ENCODE measurements around the gene TBL2. TPM values are rescaled to one million over a fixed set of nuclear protein-coding genes. Genes with fewer than 3 reads are reported as not detected.
"Not testable (repeated sequence)": the region's sequence is repeated elsewhere in the genome, so short reads cannot be mapped to it uniquely, and the experiment has no call there.

The TBL2 gene
- total and polyA plus RNA-seq, 10 of the 15 experiments (the other 5 are each of a cell fraction or from before 2014, with no cell fraction given): 1.1 to 49.7 (median 26.7) TPM

DNA sequence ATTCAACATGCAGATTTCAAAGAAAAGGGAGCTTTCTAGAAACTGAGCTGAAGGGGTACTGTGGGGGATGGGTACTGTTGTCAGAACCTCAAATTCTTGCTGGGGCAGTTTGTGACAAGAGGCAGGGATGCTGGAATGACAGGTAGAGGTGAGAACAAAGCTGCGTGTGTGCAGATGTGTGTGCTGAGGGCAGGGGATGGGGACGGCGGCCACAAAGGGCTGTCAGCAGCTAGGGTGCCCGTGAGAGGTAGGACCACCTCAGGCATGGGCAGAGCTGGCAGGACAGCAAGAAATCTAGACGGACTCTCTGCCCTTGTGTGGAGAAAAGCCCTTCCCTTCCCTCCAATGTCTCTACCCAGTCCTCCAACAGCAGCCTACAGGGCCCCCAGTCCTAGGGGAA is 41.9 kb downstream of the TBL2 start (continued):
- no peak for TF ChIP-seq TARDBP (IDR thresholded peaks at IDR 0.05; ENCODE audit: borderline replicate concordance)

DNA sequence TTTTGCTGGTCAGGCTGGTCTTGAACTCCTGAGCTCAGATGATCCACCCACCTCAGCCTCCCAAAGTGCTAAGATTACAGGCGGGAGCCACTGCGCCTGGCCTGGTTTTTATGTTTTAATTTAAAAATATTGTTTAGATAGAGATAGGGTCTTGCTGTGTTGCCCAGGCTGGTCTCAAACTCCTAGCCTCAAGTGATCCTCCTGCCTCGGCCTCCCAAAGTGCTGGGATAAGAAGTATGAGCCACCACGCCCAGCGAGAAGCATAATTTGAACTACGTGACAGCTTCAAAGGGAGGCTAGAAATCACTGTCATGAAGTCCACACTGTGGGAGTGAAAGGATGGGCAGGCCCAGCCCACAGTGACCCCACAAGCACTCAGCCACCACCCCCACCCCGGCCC is 42.5 kb downstream of the TBL2 start:
- H3K27me3 ChIP-seq (replicated peaks in 1 of 2; ENCODE audit: control insufficient read depth in 2 of 2, insufficient read depth in 2 of 2, low read length in 1 of 2); H4K20me1 ChIP-seq (ENCODE audit: control insufficient read depth, insufficient read depth); H3K4me2 ChIP-seq (ENCODE audit: control insufficient read depth, insufficient read depth); intact Hi-C loops (cut with micrococcal nuclease; ENCODE audit: unreplicated experiment); DNase-seq (ENCODE audit: low read depth, low spot score); FAIRE-seq; H2AFZ ChIP-seq (ENCODE audit: control insufficient read depth, low read depth, low read length); H3K4me1 ChIP-seq (ENCODE audit: control insufficient read depth, insufficient read depth, low read length); CTCF ChIA-PET; H3K27ac ChIP-seq (ENCODE audit: control insufficient read depth, insufficient read depth); H3K79me2 ChIP-seq (ENCODE audit: control insufficient read depth, insufficient read depth, low read length); H3K4me3 ChIP-seq; H3K9me3 ChIP-seq (replicated peaks; ENCODE audit: control insufficient read depth, insufficient read depth, low read length); ATAC-seq; in situ Hi-C loops (cut with MboI); BruUV-seq (replicated peaks); H3K9ac ChIP-seq (ENCODE audit: control insufficient read depth, insufficient read depth, low read length): not testable (repeated sequence)
- ChIA-PET RAD21 (ENCODE audit: unreplicated experiment) (interaction anchor here (0.6 kb wide), 1 partner anchor 9 kb away, joined by 4 read pairs; no protein-coding TSS in a partner anchor), SMC1A (ENCODE audit: uncharacterized antibody, unreplicated experiment) (interaction anchor here (1.0 kb wide), 1 partner anchor 13 kb away, joined by 3 read pairs; no protein-coding TSS in a partner anchor), POLR2A (interaction anchor here (0.9 kb wide), 1 partner anchor 20 kb away, joined by 4 read pairs; no protein-coding TSS in a partner anchor)
- 93% methylated on average over 7 of the region's 7 CpGs for WGBS (ENCODE audit: insufficient coverage, insufficient replicate concordance, low lambda C conversion rate, missing lambda C conversion rate)
- peaks cover 21 to 22% of the 10 kb centered on the region in 2 experiments for H3K36me3 ChIP-seq (ENCODE audit: control insufficient read depth in 2 of 2, insufficient read depth in 2 of 2, low read length in 1 of 2)

DNA sequence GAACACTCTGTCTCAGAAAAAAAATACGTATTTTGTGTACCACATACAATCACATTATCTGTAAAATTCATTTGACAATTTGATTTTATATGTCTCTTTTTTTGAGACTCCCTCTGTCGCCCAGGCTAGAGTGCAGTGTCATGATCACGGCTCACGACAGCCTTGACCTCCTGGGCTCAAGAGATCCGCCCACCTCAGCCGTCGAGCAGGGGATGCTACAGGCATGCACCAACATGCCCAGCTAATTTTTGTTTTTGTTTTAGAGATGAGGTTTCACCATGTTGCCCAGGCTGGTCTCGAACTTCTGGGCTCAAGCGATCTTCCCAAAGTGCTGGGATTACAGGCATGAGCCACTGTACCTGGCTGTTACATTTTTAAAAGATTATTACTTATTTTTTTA is 44.6 kb downstream of the TBL2 start:
- H4K20me1 ChIP-seq (ENCODE audit: control insufficient read depth, insufficient read depth): no peaks in the 10 kb centered on the region
- no peak overlapping the region for H3K27ac ChIP-seq (ENCODE audit: control insufficient read depth, insufficient read depth)
- H3K9ac ChIP-seq (ENCODE audit: control insufficient read depth, insufficient read depth, low read length): no peak overlapping the region
- H3K79me2 ChIP-seq (ENCODE audit: control insufficient read depth, insufficient read depth, low read length): no peaks in the 10 kb centered on the region
- RAD21 ChIA-PET (ENCODE audit: unreplicated experiment): no interaction called here
- H3K27me3 ChIP-seq (replicated peaks in 1 of 2; ENCODE audit: control insufficient read depth in 2 of 2, insufficient read depth in 2 of 2, low read length in 1 of 2): no peaks in the 10 kb centered on the region
- DNase-seq (ENCODE audit: low read depth, low spot score) (no peak), ATAC-seq (no peak), FAIRE-seq (peak; percentile 100)
- H3K9me3 ChIP-seq (replicated peaks; ENCODE audit: control insufficient read depth, insufficient read depth, low read length): no peaks in the 10 kb centered on the region
- POLR2A ChIA-PET: no interaction called here
- H3K36me3 ChIP-seq (ENCODE audit: control insufficient read depth in 2 of 2, insufficient read depth in 2 of 2, low read length in 1 of 2): peaks cover 15% of the 10 kb centered on the region in 2 experiments
- H3K4me1 ChIP-seq (ENCODE audit: control insufficient read depth, insufficient read depth, low read length): no peaks in the 10 kb centered on the region
- in situ Hi-C loops (cut with MboI) (no loop called here), intact Hi-C loops (cut with micrococcal nuclease; ENCODE audit: unreplicated experiment) (no loop called here)
- CTCF ChIA-PET: interaction anchor here (0.6 kb wide), 1 partner anchor 103 kb away, joined by 4 read pairs; no protein-coding TSS in a partner anchor
- H3K4me2 ChIP-seq (ENCODE audit: control insufficient read depth, insufficient read depth): no peak overlapping the region
- H3K4me3 ChIP-seq: no peak overlapping the region
- BruUV-seq (replicated peaks): no TSS peak
- WGBS (ENCODE audit: insufficient coverage, insufficient replicate concordance, low lambda C conversion rate, missing lambda C conversion rate): 100% methylated on average over 9 of the region's 9 CpGs
- H2AFZ ChIP-seq (ENCODE audit: control insufficient read depth, low read depth, low read length): no peak overlapping the region
- SMC1A ChIA-PET (ENCODE audit: uncharacterized antibody, unreplicated experiment): no interaction called here
- no peak for TF ChIP-seq MYC (IDR thresholded peaks at IDR 0.05; ENCODE audit: insufficient read depth, insufficient read length, insufficient replicate concordance, low read length, severe bottlenecking)
- TF ChIP-seq, protein P1, sequence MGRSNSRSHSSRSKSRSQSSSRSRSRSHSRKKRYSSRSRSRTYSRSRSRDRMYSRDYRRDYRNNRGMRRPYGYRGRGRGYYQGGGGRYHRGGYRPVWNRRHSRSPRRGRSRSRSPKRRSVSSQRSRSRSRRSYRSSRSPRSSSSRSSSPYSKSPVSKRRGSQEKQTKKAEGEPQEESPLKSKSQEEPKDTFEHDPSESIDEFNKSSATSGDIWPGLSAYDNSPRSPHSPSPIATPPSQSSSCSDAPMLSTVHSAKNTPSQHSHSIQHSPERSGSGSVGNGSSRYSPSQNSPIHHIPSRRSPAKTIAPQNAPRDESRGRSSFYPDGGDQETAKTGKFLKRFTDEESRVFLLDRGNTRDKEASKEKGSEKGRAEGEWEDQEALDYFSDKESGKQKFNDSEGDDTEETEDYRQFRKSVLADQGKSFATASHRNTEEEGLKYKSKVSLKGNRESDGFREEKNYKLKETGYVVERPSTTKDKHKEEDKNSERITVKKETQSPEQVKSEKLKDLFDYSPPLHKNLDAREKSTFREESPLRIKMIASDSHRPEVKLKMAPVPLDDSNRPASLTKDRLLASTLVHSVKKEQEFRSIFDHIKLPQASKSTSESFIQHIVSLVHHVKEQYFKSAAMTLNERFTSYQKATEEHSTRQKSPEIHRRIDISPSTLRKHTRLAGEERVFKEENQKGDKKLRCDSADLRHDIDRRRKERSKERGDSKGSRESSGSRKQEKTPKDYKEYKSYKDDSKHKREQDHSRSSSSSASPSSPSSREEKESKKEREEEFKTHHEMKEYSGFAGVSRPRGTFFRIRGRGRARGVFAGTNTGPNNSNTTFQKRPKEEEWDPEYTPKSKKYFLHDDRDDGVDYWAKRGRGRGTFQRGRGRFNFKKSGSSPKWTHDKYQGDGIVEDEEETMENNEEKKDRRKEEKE (IDR thresholded peaks at IDR 0.05): no peak
- TF ChIP-seq CHD4 (IDR thresholded peaks at IDR 0.05): no peak
- TF ChIP-seq, protein P2, sequence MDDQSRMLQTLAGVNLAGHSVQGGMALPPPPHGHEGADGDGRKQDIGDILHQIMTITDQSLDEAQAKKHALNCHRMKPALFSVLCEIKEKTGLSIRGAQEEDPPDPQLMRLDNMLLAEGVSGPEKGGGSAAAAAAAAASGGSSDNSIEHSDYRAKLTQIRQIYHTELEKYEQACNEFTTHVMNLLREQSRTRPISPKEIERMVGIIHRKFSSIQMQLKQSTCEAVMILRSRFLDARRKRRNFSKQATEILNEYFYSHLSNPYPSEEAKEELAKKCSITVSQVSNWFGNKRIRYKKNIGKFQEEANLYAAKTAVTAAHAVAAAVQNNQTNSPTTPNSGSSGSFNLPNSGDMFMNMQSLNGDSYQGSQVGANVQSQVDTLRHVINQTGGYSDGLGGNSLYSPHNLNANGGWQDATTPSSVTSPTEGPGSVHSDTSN (IDR thresholded peaks at IDR 0.05; ENCODE audit: insufficient replicate concordance, low read depth, low read length): no peak
- TF ChIP-seq, protein P3, sequence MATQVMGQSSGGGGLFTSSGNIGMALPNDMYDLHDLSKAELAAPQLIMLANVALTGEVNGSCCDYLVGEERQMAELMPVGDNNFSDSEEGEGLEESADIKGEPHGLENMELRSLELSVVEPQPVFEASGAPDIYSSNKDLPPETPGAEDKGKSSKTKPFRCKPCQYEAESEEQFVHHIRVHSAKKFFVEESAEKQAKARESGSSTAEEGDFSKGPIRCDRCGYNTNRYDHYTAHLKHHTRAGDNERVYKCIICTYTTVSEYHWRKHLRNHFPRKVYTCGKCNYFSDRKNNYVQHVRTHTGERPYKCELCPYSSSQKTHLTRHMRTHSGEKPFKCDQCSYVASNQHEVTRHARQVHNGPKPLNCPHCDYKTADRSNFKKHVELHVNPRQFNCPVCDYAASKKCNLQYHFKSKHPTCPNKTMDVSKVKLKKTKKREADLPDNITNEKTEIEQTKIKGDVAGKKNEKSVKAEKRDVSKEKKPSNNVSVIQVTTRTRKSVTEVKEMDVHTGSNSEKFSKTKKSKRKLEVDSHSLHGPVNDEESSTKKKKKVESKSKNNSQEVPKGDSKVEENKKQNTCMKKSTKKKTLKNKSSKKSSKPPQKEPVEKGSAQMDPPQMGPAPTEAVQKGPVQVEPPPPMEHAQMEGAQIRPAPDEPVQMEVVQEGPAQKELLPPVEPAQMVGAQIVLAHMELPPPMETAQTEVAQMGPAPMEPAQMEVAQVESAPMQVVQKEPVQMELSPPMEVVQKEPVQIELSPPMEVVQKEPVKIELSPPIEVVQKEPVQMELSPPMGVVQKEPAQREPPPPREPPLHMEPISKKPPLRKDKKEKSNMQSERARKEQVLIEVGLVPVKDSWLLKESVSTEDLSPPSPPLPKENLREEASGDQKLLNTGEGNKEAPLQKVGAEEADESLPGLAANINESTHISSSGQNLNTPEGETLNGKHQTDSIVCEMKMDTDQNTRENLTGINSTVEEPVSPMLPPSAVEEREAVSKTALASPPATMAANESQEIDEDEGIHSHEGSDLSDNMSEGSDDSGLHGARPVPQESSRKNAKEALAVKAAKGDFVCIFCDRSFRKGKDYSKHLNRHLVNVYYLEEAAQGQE (IDR thresholded peaks at IDR 0.05; ENCODE audit: low read depth, low read length): no peak
- TF ChIP-seq ZNF384 (IDR thresholded peaks at IDR 0.05; ENCODE audit: borderline replicate concordance, low read depth, low read length): no peak

Data from GM12878 (cell line).